NT2/D1 (cell line): ENCODE results near the gene CD248.

ENCODE experiments used
- SUZ12 ChIP-seq: IDR thresholded peaks from 2 replicates; pipeline ENCODE4 v1.6.1; 2011; ENCODE audit not compliant: insufficient read length, insufficient read depth; ENCODE audit errors: extremely low read depth
- YY1 ChIP-seq: IDR thresholded peaks from 2 replicates; pipeline ENCODE4 v1.6.1; 2011; ENCODE audit not compliant: insufficient read length, insufficient read depth
- ZNF274 ChIP-seq: IDR thresholded peaks from 2 replicates; pipeline ENCODE4 v1.6.1; 2011; ENCODE audit warnings: mild to moderate bottlenecking, low read depth, low read length

GRCh38 chr11:66290330-66290621, 26.6 kb downstream of the CD248 start:
- TF ChIP-seq YY1 (no peak), SUZ12 (no peak), ZNF274 (no peak)
